RPMI8226 (cell line): ENCODE measurements around the gene MTFR1L.
A peak's percentile ranks its signal among the peaks of the same experiment; 100 is the strongest.
"Not testable (repeated sequence)": the region's sequence is repeated elsewhere in the genome, so short reads cannot be mapped to it uniquely, and the experiment has no call there.

Experiments
- DNase-seq: peaks from one replicate; pipeline ENCODE4 v3.0.0-alpha.2; 2015

MTFR1L gene

DNA sequence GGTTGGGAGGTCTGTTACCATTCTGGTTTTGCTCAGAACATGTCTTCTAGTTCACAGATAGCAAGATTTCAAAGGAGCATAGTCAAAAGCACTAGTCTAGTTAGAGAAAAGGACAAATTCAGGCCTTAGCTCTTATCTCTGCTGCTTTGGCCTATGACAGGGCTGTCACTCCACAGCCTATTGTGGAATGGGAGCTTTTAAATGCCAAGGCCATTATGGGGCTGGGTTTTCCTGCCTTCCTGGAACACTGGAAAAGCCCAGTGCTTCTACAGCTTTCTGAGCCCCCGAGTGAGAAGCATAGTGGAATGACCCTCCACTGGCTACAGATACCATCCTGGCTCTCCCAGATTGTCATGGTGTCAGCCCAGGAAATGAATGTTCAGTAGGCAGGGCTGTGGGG is 9.3 kb downstream of the MTFR1L start:
- no peak for DNase-seq

DNA sequence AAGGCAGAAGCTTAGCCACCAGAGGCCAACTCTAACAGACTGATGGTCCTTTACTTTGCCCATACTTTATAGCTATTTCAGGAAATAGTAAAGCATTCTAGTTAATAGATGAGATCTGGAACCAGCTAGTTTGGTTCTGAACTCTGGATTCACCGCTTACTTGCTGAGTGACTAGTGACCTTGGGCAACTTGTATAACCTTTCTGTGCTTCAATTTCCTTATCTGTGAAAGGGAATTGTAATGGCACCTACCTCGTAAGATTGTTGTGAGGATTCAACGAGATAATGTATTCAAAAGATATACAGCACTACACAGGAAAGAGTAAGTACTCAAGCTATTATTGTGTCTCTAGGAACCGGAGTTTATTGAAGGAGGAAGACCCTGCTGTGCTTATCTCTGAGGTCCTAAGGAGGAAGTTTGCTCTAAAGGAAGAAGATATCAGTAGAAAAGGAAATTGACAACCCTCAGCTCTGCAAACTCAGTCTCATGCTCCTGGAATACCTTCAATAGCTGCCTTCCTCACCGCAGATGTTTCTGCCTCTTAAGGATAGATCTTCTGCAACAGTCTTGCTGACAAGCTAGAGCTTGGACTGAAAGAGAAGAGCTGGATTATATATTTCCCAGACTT is 11.9 kb downstream of the MTFR1L start:
- no peak for DNase-seq

DNA sequence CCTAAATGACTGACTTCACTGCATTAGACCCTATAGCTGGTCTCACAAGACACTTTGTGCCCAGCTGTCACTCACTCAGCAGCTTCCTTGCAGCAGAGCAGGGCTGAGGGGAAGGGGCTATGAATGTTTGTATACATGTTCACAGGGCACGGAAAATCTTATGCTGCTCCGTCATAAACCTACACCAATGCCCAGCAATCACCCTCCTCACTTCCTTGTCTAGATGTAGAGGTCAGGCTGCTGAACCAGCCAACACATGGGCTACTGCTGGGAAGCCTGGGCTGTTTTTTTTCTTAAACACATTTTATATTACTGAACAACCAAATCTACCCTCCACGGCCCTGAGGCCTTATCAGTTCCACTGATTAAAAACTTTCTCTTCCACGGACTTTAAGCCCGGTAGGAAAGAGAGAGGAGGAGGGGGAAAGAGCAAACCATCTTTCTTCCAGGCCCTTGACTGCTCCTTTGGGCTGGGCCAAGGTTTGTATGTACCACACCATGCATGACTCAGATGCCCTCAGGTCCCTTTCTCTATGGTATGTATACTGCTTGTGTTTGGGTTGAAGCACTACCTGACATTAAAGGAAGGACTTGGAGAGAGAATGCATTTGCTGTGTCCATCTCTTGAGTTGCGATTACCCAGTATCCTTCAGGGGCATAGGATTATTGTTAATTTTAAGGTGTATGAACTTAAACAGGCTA is 12.7 kb downstream of the MTFR1L start:
- DNase-seq: no peak

DNA sequence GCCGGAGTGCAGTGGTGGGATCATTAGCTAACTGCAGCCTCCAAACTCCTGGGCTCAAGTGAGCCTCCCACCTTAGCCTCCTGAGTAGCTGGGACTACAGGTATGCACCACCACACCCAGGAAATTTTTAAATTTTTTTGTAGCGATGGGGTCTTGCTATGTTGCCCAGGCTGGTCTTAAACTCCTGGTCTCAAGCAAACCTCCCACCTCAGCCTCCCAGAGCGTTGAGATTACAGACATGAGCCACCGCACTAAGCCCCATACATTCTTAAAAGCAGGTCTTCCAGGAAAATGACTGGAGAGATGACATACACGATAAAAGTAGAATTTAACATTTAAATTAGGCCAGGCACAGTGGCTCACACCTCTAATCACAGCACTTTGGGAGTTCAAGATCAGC is 13.4 kb downstream of the MTFR1L start:
- DNase-seq: no peak

DNA sequence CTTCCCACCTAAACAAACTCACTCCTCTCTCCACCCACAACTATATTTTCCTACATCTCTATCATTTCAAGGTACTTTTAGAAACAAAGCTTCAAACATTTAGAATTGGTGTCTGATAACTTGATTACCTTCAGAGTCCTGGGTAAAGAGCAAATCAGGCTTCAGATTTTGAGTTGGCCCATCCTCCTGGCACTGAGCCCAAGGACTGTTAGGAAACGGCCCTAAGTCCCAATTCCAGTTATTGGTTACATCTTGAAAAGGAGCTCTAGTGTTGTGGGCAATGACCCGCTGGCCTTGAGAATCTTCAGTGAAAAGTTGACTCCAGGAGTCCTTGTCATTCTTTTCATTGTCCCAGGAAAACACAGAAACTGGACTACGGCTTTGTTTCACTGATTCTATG is 15.1 kb downstream of the MTFR1L start:
- no peak for DNase-seq

DNA sequence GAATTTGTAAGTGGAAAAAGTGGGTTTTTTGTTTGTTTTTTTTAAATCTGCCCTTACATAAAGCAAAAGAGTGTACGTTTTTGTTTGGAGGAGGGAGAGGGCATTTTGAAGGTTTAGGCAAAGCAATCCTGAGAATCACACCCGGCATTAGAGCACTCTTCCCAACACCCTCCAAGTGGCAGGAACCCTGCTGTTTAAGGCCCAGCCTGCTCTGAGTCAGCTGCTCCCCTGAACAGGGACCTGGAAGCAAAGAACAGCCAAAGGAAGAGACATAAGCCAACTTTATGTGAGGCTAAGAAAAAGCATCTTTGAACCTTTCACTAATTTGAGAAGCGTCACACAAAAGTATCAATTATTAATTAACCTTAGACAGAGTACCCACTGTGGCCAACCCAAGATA is 16.9 kb downstream of the MTFR1L start:
- DNase-seq: no peak

DNA sequence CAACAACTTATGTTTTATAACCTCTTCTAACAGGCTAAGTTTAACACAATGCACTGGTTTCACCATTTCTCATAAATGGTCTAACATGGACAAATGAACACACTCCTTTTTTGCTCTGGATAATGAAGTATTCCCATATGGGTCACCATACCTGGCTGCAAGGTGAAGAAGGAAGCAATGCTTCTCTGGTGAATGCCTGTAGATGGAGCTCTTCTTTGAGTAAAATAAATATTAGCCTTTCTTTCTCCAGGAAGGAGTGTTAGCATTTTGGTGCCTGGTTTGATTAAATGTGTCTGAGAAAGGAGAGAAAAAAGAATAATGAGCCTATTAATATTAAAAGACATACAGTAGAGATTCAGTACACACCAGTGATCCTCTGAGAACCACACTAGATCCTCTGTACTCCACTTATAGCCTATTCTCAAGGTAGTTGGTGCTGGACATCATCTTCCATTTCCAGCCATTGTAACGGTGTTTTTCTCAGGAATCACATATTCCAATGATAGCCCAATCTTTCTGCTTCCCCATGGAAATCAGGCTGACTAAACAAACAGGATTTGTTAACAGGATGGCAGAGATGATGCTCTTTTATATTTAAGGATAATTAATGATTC is 17.6 kb downstream of the MTFR1L start:
- DNase-seq: no peak

DNA sequence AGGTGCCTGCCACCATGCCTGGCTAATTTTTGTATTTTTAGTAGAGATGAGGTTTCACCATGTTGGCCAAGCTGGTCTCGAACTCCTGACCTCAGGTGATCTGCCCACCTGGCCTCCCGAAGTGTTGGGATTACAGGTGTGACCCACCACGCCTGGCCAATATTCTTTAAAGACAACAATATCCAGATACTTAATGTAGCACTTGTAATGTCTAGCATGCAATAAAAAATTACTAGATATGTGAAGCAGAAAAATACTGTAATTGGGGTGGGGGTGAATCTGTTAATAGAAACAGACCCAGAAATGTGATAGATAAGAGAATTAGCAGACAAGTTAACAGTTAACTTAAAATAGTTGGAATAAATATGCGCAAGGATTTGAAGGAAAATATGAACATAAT is 20.1 kb downstream of the MTFR1L start:
- not testable (repeated sequence) for DNase-seq

DNA sequence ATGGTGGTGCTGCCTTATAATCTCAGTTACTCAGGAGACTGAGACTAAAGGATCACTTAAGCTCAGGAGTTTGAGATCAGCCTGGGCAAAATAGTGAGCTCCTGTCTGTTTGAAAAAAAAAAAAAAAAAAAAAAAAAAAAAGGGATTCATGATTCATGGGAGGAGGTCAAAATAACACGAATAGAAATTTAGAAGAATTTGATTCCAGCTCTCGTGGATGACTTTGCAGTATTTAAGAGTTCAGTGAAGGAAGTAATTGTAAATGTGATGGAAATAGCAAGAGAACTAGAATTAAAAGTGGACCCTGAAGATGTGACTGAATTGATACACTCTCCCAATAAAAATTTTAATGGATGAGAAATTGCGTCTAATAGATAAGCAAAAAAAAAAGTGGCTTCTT is 23.7 kb downstream of the MTFR1L start:
- no peak for DNase-seq

DNA sequence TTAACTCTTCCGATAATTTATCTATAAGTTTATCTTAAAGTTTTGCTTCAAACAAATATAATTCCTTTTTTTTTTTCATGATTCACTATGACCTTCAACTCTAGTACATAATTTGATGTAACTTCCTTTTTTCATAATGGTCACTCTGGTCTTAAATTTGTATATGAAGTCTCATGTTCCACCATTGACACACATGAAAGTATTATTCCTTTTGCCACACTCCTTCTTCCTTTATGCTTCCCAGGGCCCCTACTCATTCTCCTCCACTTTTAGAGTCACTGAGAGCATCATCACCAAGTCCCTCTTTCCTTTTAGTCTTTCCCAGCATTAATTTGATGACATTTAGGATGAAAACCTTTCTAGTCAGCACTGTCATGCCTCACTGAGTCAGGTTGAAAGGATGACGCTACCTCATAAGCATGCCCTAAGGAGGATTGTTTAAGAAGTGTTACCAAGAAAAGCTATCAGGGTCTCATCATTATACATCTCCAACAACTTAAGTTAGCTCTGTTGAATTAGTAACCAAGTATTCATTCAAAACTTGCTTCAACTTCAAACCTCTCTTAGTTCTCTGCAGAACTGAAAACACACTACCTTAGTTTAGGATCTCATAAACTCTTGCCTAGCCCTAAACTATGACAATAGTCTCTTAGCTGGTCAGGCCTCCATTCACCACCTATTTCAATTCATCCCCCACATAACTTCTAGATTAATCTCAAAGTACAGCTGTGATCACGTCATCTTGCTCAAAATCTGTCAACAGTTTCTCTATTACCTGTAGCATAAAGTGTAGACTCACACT is 25.0 kb downstream of the MTFR1L start:
- no peak for DNase-seq

DNA sequence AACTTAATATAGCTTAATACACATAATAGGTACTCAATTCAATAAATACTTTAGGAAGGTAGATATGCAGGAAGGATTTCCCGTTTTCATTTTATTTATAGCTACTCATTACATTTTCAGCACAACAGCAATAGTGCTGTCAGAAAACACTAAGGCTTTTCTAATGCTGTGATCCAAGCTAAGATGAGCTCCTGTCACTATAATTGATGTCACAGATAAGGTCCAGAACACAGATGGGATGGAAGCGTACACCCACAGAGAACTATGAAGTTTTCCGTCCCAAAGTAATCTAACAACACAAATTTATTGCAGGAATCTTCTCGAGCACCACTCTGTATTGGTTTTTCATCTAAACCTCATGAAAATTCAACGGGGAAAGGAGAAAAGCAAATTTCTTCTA is 25.9 kb downstream of the MTFR1L start:
- no peak for DNase-seq

DNA sequence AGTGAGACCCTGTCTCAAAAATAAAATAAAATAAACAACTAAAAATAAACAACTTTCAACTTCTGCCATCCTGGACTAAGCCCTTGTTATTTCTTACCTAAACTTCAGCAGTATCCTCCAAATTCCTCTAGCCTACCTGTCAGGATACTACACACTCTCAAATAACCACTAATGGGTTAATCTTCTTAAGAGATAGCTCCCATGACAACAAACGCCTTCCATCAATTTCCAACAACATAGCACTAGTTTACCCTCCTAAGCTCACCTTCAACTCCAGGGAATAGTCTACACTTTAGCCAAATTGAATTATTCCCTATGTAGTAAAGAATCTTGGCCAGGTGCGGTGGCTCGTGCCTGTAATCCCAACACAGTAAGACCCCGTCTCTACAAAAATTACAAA is 28.2 kb downstream of the MTFR1L start:
- DNase-seq: no peak

DNA sequence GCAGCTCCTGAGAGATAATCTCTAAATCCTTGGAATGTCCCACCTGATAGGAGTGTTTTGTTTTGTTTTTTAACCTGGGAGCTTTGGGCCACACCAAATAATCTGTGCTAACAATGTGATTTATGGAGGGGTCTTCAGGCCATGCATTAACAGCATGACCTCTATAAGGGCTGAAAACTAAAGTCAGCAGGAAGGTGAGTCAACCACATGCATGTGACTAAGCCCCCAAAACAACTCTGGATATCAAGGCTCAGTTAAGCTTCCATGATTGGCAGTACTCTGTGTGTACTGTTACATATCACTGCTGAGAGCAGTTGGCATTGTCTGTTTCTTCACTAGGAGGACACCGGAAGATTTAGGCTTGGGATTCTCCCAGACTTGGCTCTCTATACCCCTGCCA is 28.8 kb downstream of the MTFR1L start:
- DNase-seq: no peak

DNA sequence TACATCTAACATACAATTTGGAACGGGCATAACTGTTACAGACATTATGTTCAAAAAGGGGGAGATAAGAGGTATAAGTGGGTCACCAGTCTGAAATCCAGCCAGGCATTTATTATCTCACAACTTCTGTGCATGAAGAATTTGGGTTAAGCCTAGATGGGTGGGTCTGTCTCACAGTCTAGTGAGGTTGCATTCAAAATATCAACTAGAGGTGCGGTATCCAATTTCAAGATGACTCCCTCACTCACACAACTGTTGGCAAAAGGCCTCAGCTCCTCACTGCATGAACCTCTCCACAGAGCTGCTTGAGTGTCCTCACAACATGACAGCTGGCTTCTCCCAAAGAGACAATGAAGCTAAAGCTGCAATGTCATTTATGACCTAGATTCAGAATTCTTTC is 34.8 kb downstream of the MTFR1L start:
- DNase-seq: no peak

DNA sequence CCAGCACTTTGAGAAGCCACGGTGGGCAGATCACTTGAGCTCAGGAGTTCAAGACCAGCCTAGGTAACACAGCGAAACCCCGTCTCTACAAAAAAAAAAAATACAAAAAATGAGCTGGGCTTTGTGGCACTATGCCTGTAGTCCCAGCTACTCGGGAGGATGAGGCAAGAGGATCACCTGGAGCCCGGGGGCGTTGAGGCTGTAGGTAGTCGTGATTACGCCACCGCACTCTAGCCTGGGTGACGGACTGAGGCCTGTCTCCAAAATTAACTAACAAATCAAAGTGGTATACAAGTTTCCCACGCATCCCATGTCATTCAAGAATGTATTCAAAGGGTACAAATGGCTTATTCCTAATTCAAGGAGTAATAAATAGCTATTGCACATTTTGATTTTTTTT is 37.1 kb downstream of the MTFR1L start:
- DNase-seq: no peak

DNA sequence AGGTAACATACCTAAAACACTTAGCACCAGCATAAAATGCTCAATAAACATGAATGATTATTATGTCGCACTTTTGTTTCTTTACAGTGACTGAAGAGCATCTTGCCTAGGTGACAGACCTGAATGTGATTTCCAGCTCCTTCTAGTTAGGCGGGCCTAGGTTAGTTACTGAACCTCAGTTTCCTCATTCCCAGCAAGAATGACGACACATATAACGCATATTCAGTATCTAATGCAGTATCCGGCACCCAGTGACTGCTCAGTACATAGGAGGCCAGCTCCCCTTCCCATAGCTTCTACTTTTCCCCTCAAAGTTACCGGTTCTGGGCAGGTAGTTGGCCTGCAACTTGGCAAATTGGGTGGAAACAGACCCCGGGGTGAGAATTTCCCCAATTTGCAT is 38.7 kb downstream of the MTFR1L start:
- DNase-seq: peak; percentile 20

DNA sequence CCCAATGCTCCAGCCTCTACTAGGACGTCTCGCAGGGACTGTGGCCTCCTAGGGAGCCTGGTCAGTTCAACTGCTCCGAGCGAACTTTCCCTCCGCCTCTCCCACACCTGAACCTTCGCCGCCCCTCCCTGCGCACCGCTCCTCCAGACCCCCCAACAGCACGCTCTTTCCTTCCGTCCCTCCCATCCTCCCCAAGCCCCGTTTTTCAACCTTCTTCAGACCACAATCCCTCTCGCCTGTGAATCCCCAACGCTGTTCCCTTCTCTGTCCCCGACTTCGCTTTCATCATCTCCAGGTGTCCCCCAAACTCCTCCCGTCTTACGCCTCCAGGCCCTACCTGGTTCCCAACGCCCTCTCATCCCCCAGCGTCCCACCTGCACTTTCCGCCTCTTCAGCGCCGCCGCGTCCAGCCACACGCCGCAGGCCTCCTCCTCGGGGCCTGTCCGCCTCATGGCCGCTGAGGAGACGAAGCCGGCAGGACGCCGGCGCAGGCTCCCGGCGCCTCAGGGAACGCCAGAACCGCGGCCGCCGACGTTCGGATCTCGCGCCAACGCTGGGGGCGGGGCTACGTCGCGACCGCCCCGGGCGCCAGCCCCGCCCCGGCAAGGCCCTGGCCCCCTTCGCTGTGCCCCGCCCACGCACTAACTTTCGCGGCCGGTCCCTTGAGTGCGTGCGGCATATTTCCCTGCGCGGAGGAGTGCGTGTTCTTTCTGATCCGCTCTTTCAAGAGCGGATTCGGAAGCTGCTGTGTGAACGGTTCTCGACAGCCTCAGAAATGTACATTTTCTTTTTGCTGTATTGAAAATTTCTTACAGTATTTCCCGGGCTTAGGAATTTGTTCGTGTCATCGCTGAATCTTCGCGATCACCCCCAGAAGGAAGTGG is 39.4 kb downstream of the MTFR1L start, which contains the start of gene AUNIP:
TSS of gene AUNIP (minus strand) at position 552 of the 884 bp plus-strand sequence. CDS start at position 452, 100 bp downstream.
- DNase-seq: peak; percentile 96

DNA sequence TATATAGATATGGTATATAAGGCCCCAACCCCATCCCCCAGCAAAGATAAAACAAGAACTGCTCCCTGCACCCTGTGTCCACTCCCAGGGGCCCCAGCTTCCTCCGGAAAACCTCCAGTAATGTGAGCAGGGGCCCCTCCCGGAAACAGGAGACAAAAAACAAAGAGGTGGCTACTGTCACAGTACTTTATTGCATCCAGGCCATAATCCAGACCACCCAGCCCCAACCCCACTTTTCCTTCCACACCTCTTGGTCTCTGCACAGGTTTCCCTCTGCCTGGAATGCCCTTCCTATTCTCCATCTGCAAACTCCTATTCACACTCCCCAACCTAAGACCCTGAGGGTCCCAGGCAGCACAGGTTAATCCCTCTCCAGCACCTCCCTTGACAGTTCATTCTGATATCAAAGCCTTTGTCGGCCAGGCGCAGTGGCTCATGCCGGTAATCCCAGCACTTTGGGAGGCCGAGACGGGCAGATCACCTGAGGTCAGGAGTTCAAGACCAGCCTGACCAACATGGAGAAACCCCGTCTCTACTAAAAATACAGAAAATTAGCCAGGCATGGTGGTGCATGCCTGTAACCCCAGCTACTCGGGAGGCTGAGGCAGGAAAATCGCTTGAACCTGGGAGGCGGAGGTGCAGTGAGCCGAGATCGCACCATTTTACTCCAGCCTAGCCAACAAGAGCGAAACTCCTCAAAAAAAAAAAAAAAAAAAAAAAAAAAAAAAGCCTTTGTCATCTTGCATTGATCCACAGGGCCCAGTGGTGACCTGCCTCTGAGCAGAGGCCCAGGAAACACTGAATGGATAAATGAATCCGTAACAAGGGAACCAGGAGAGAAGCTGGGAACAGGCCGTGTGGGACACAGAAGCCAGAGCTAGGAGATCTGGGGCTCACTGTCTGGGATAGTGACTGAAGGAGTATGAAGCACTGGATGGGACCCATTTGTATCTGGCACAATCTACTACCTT is 41.8 kb downstream of the MTFR1L start:
- no peak for DNase-seq

DNA sequence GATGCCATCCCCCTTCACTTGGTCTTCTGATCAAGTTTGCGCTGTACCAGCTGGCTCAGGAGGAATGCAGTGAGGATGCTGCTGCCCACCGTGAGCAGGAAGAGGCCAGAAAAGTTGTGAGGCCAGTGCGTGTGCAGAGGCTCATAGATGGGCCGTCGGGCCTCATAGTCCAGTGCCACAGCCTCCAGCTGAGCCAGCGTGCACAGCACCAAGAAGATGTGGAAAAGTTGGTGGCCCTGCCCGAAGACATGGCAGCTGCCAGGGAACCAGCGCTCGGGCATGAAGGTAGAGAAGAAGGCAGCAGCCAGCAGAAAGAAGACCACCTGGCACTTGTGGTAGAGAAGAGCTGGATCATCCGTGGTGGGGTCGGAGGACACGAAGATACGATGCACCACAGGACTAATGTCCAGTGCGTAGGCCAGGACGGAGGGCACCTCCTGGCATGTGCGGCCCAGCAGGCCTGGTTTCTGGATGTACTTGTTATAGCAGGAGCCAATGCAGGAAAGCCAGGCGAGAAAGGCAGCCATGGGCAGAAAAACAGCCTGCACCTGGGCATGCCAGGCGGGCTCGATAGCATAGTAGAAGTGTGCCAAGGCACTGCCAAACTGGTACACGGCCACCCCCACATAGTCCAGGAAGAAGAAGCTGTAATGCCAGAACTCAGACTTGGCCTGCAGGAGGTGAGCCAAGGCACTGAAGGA is 43.2 kb downstream of the MTFR1L start:
- no peak for DNase-seq

DNA sequence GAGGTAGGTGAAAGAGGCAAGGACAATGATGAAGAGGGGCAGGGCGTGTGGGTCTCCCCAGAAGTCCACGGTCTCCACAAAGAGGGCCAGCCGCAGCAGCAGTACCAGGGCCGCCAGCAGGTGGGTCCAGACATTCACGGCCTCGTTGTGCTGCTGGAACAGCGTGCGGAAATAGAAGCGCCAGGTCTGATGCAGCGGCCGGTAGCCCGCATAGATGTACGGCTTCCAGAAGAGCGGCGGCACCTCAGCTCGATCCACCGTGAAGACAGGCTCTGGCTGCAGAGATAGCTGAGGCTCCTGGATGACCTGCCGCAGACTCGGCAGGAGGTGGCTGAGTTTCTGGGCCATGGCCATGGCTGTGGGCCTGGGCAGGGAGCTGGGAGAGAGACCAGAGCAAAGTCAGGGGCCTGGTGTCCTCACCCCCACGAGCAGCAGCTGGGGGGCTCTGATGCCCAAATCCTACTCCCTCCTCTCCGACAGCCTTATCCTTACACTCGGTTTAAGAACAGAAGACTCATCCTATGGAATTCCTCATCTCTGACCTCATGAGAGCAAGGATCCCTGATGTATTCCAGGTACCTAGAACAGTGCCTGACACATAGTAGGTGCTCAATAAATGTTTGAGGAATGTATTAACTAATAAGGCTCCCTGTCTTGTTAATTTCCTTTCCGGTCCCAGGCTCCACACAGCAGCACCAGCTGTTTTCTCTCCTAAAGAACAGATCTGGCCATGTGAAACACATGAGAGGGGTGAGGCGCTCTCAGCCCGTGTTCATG is 43.9 kb downstream of the MTFR1L start:
- no peak for DNase-seq
